K562 (cell line): ENCODE data around the gene TARS3. TPM values are rescaled to one million over a fixed set of nuclear protein-coding genes. Genes with fewer than 3 reads are reported as not detected.

Source experiments
- BACH1 ChIP-seq: fragments of 200-800 bp; sonication (Bioruptor generic); IDR thresholded peaks from 2 replicates; pipeline ENCODE4 v1.6.1; 2016; ENCODE audit warnings: missing genetic modification characterization, missing compliant biosample characterization
- CREBBP ChIP-seq: IDR thresholded peaks from one replicate; pipeline ENCODE4 v1.6.1; 2012; ENCODE audit warnings: low read depth, mild to moderate bottlenecking, control low read depth, inconsistent platforms, low read length
- CTBP1 ChIP-seq: fragments of 450-650 bp; IDR thresholded peaks from 2 replicates; pipeline ENCODE4 v1.6.1; 2016; ENCODE audit warnings: borderline replicate concordance
- E2F5 ChIP-seq: sonication (generic); formaldehyde crosslinking; IDR thresholded peaks from 2 replicates; pipeline ENCODE4 v1.8.0; 2022; ENCODE audit warnings: mild to moderate bottlenecking, missing genetic modification reagents
- EGR1 ChIP-seq: fragments of 450-650 bp; conservative IDR thresholded peaks from 2 replicates; pipeline ENCODE4 v1.6.1; 2017; ENCODE audit warnings: mild to moderate bottlenecking
- ETS2 ChIP-seq: IDR thresholded peaks from 2 replicates; pipeline ENCODE4 v1.6.1; 2016; ENCODE audit warnings: borderline replicate concordance, missing genetic modification characterization, mild to moderate bottlenecking, moderate library complexity, missing compliant biosample characterization; ENCODE audit not compliant: poor library complexity, severe bottlenecking
- GTF2B ChIP-seq: IDR thresholded peaks from 2 replicates; pipeline ENCODE4 v1.6.1; 2011; ENCODE audit not compliant: insufficient read length; ENCODE audit errors: extremely low read depth
- KLF6 ChIP-seq: fragments of 250-450 bp; sonication (Bioruptor Pico); IDR thresholded peaks from 2 replicates; pipeline ENCODE4 v1.4.0; 2020; ENCODE audit warnings: mild to moderate bottlenecking, moderate library complexity, borderline replicate concordance
- MAFF ChIP-seq: IDR thresholded peaks from 2 replicates; pipeline ENCODE4 v1.6.1; 2012; ENCODE audit warnings: low read length, improper control_type of control experiment
- MTF1 ChIP-seq: fragments of 250-450 bp; sonication (Bioruptor Pico); IDR thresholded peaks from 2 replicates; pipeline ENCODE4 v1.9.0; 2021; ENCODE audit warnings: moderate library complexity, mild to moderate bottlenecking, inconsistent platforms, borderline replicate concordance
- NR2F6 ChIP-seq: fragments of 450-650 bp; formaldehyde crosslinking; IDR thresholded peaks from 2 replicates; pipeline ENCODE4 v1.4.0; 2020; ENCODE audit warnings: mild to moderate bottlenecking
- PHB ChIP-seq: fragments of 250-450 bp; sonication (Bioruptor Pico); IDR thresholded peaks from 2 replicates; pipeline ENCODE4 v1.5.0; 2021
- RBM15 ChIP-seq: fragments of 200-400 bp; formaldehyde crosslinking; IDR thresholded peaks from 2 replicates; pipeline ENCODE4 v1.6.1; 2018; ENCODE audit warnings: mild to moderate bottlenecking, low read length, moderate library complexity; ENCODE audit not compliant: insufficient read depth
- SMAD4 ChIP-seq: fragments of 250-450 bp; sonication (Bioruptor Pico); conservative IDR thresholded peaks from 2 replicates; pipeline ENCODE4 v1.8.0; 2021; ENCODE audit warnings: inconsistent platforms, mild to moderate bottlenecking, moderate library complexity
- TCF7 ChIP-seq: sonication (generic); IDR thresholded peaks from 2 replicates; pipeline ENCODE4 v1.6.1; 2016; ENCODE audit warnings: antibody characterized with exemption, borderline replicate concordance
- U2AF2 ChIP-seq: fragments of 200-400 bp; formaldehyde crosslinking; optimal IDR thresholded peaks from 2 replicates; pipeline ENCODE3; 2017; ENCODE audit warnings: low read depth, mild to moderate bottlenecking, low read length
- YY1 ChIP-seq, 3 experiments: IDR thresholded peaks; 2 replicates each; pipeline ENCODE4 v1.6.1; 2011; ENCODE audit warnings: low read length in 2 of 3, mild to moderate bottlenecking in 2 of 3, moderate library complexity in 2 of 3, borderline replicate concordance in 1 of 3, control low read depth in 1 of 3, low read depth in 1 of 3; ENCODE audit not compliant: insufficient read depth in 3 of 3, insufficient replicate concordance in 2 of 3, control insufficient read depth in 1 of 3, insufficient read length in 1 of 3; ENCODE audit errors: extremely low read depth in 1 of 3
- ZBTB49 ChIP-seq: sonication (generic); formaldehyde crosslinking; IDR thresholded peaks from 2 replicates; pipeline ENCODE4 v1.8.0; 2022; ENCODE audit warnings: missing genetic modification reagents, mild to moderate bottlenecking, borderline replicate concordance
- ZNF175 ChIP-seq: fragments of 200-800 bp; sonication (Bioruptor generic); IDR thresholded peaks from 2 replicates; pipeline ENCODE4 v1.6.1; 2016; ENCODE audit warnings: low read depth, mild to moderate bottlenecking, missing genetic modification characterization, missing compliant biosample characterization
- ZNF444 ChIP-seq: fragments of 250-450 bp; sonication (Bioruptor Pico); IDR thresholded peaks from 2 replicates; pipeline ENCODE4 v1.4.0; 2020; ENCODE audit warnings: mild to moderate bottlenecking, moderate library complexity
- ZNF77 ChIP-seq: fragments of 250-450 bp; sonication (Bioruptor Pico); IDR thresholded peaks from 2 replicates; pipeline ENCODE4 v1.5.0; 2020
- polyA plus RNA-seq, 8 experiments: library from polyadenylated mRNA; depleted of rRNA in 4 of 8; stranded (reverse) in 5 of 8; unstranded in 3 of 8; fragments of >200 nt; fragmentation: Nextera tagmentation in 2 of 8; fragmentation: Illumina TruSeq in 1 of 8; extraction: Ambion mirVana in 2 of 8; extraction: Trizol in 1 of 8; gene quantifications; 2 replicates each; pipeline versions ENCODE4 v1.2.1 to v1.2.3, GENCODE V29; 2011 to 2014; ENCODE audit warnings: inconsistent platforms in 1 of 8, missing spikeins in 1 of 8
- total RNA-seq, 7 experiments: library from RNA; depleted of rRNA in 6 of 7; stranded (reverse); fragments of >200 nt in 6 of 7; fragmentation: Illumina TruSeq in 2 of 7; extraction: Trizol in 2 of 7; gene quantifications; 2 replicates each; pipeline versions ENCODE4 v1.2.1 to v1.2.3, GENCODE V29; 2011 to 2021; ENCODE audit warnings: low replicate concordance in 1 of 7
- TF ChIP-seq, protein P1 (sequence below), 3 experiments: fragments of 200-800 bp in 1 of 3; sonication (Bioruptor generic) in 1 of 3; sonication (generic) in 1 of 3; formaldehyde crosslinking in 1 of 3; IDR thresholded peaks; 2 replicates each; pipeline versions ENCODE4 v1.6.1 to v1.8.0; 2016 to 2022; ENCODE audit warnings: mild to moderate bottlenecking in 2 of 3, missing compliant biosample characterization in 2 of 3, missing genetic modification characterization in 2 of 3, missing genetic modification reagents in 1 of 3

The TARS3 gene
- total and polyA plus RNA-seq, 9 of the 15 experiments (the other 6 are each of a cell fraction or from before 2014, with no cell fraction given): 2.1 to 14.7 (median 9.8) TPM

GRCh38 chr15:101652098-101652785 lies 72.0 kb downstream of the TARS3 start, which contains the start of gene TM2D3 (continued):
- TF ChIP-seq KLF6: peak; percentile 38; the same call in 1 of the 2 replicates
- TF ChIP-seq ZNF77 (CRISPR knock-in tag): no peak
- no peak for TF ChIP-seq ETS2 (tag)
- no peak for TF ChIP-seq U2AF2
- no peak for TF ChIP-seq TCF7
- TF ChIP-seq, protein P1, sequence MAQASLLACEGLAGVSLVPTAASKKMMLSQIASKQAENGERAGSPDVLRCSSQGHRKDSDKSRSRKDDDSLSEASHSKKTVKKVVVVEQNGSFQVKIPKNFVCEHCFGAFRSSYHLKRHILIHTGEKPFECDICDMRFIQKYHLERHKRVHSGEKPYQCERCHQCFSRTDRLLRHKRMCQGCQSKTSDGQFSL (CRISPR knock-in tag; IDR thresholded peaks at IDR 0.05): peak; percentile 53; the same call in 1 of the 2 replicates
- TF ChIP-seq, protein P1 (tag; IDR thresholded peaks at IDR 0.05): no peak
- no peak for TF ChIP-seq MAFF
- TF ChIP-seq YY1 (IDR thresholded peaks at IDR 0.05; ENCODE audit: borderline replicate concordance in 1 of 3, control insufficient read depth in 1 of 3, extremely low read depth in 1 of 3, insufficient read depth in 3 of 3, insufficient read length in 1 of 3, insufficient replicate concordance in 2 of 3, low read depth in 1 of 3, low read length in 2 of 3): peak; percentile 81 to 98 (median 95)
- TF ChIP-seq ZBTB49: 0 out of 2 replicates have a peak, but pooled peaks have one; percentile 23
- peak; percentile 63; the same call in 1 of the 2 replicates for TF ChIP-seq EGR1
- TF ChIP-seq E2F5 (CRISPR knock-in tag): peak; percentile 81; the same call in 1 of the 2 replicates
- TF ChIP-seq PHB (CRISPR knock-in tag): no peak
- no peak for TF ChIP-seq ZNF175 (CRISPR knock-in tag)
- no peak for TF ChIP-seq CREBBP
- no peak for TF ChIP-seq RBM15
- no peak; the same call in 1 of the 2 replicates for TF ChIP-seq SMAD4 (CRISPR knock-in tag)
- TF ChIP-seq ZNF444: no peak
- TF ChIP-seq BACH1: no peak
- TF ChIP-seq CTBP1: peak; percentile 88
- no peak for TF ChIP-seq GTF2B
- TF ChIP-seq MTF1 (CRISPR knock-in tag): no peak
- no peak for TF ChIP-seq NR2F6 (CRISPR knock-in tag)
